Ovary (tissue), 9 donors: ENCODE data around the gene MEGF6. TPM values are rescaled to one million over a fixed set of nuclear protein-coding genes. Genes with fewer than 3 reads are reported as not detected.

Experiments used
- DNase-seq, 5 donors: peaks; one replicate each; pipeline ENCODE4 v3.0.0-alpha.2; 2019 to 2020
- H3K27ac ChIP-seq, 2 donors: fragments of 200-600 bp; one replicate each; pipeline versions ENCODE4 v1.5.1 to v1.8.0; 2019 to 2022
- H3K27me3 ChIP-seq: fragments of 200-600 bp; one replicate; pipeline ENCODE4 v1.8.0; 2022
- H3K36me3 ChIP-seq: fragments of 200-600 bp; sonication (generic); one replicate; pipeline ENCODE4 v1.5.1; 2019
- H3K4me1 ChIP-seq: one replicate; pipeline ENCODE4 v1.8.1; 2013; ENCODE audit warnings: mild to moderate bottlenecking, moderate library complexity; ENCODE audit not compliant: insufficient read depth
- H3K4me3 ChIP-seq: fragments of 200-600 bp; sonication (generic); one replicate; pipeline ENCODE4 v1.5.1; 2017
- H3K9me3 ChIP-seq, 2 donors: fragments of 200-600 bp in 1 of 2; sonication (generic) in 1 of 2; one replicate each; pipeline versions ENCODE4 v1.5.1 to v1.8.1; 2013 to 2019; ENCODE audit warnings: mild to moderate bottlenecking in 1 of 2, moderate library complexity in 1 of 2
- EP300 ChIP-seq: sonication (generic); formaldehyde crosslinking; IDR thresholded peaks from one replicate; pipeline ENCODE4 v1.6.1; 2017; ENCODE audit warnings: antibody characterized with exemption
- POLR2A ChIP-seq: fragments of 450-650 bp; IDR thresholded peaks from one replicate; pipeline ENCODE4 v1.6.1; 2017; ENCODE audit warnings: antibody characterized with exemption, mild to moderate bottlenecking, moderate library complexity
- WGBS, 3 donors: extraction: QIAGEN DNeasy Blood & Tissue Kit in 1 of 3; methylation state at CpG; one replicate each; pipeline versions ENCODE4 v1.1.5 to v1.1.7; 2013 to 2017; 5-methylcytosine and 5-hydroxymethylcytosine counted together
- intact Hi-C, 4 donors: fragments of 100-400 bp; cut with DNase I; formaldehyde crosslinking; loops; one replicate each; pipeline versions ENCODE4 v1.11.0 to v1.15.1; 2022 to 2023
- polyA plus RNA-seq, 2 donors: library from polyadenylated mRNA; stranded (reverse); fragments of 200-250 nt in 1 of 2; fragments of 350-450 nt in 1 of 2; fragmentation: Illumina TruSeq in 1 of 2; extraction: RNeasy Lipid Tissue Mini Kit (QIAGEN cat#74804) in 1 of 2; gene quantifications; one replicate each; pipeline ENCODE4 v1.2.3, GENCODE V29; 2013 to 2014
- total RNA-seq, 7 donors: library from RNA; depleted of rRNA in 2 of 7; stranded (reverse); fragments of >200 nt in 2 of 7; fragmentation: NEBNext Ultra II Directional in 3 of 7; extraction: Animal tissue kit (Norgen Biotek cat#: 25700) in 3 of 7; gene quantifications; one replicate each; pipeline versions ENCODE4 v1.1.0 to v1.2.4, GENCODE V29; 2016 to 2023
- TF ChIP-seq, protein P1 (sequence below), 3 donors: fragments of 450-650 bp in 2 of 3; fragments of 200-600 bp in 1 of 3; IDR thresholded peaks; one replicate each; pipeline versions ENCODE4 v1.5.1 to v1.8.0; 2016 to 2022; ENCODE audit warnings: antibody characterized with exemption in 3 of 3, mild to moderate bottlenecking in 1 of 3
- donor health status: DM: no; HTN: no; CAD: no; lungs with moderate emphysema.
- donor health status: DM: no; HTN: no; CAD: no.
- donor health status: Bipolar disorder and iron deficiency.
- donor health status: DM: yes; HTN: yes; CAD: no.
- donor health status: DM: no; HTN: no; CAD: no.
- donor health status: DM: yes; HTN: yes; CAD: no.

MEGF6 gene
- total and polyA plus RNA-seq, 9 donors: 0.10 to 117 (median 12.5) TPM

DNA sequence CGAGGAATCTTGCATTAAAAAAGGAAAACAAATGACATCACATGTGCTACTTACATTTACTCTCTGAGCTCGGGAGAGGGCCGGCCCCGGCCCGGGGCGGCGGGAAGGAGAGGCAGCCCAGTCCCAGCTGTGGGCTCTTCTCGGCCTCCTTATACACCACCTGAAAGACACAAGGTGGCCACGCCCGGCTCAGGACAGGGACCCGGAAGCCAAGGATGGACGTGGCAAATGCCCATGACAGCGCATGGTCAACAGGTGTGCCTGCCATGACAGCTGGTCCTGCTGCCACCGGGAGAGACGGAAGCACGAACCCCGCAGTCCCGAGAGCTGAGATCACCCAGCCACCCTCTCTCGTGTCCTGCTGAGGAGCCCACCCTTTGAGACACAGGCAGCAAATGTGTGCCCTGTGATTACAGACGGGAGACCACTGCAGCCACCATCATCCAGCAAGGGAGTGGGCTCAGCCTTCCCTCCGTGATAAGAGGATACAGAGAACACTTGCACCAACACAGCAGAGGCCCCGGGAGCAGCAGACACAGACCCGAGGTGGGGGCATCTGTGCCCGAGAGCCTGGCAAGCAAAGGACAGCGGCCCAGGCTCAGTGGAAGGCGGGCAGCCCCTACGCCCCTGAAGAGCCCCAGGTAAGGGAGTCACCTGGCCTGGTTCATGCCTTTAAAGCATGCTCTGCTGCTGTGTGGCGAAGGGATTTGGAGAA is 22.2 kb upstream of the MEGF6 start:
- Histone ChIP-seq H3K27ac (no peak overlapping the region), H3K27me3 (no peaks in the 10 kb centered on the region), H3K4me1 (no peaks in the 10 kb centered on the region), H3K36me3 (no peaks in the 10 kb centered on the region), H3K9me3 (no peaks in the 10 kb centered on the region), H3K4me3 (no peak overlapping the region)
- intact Hi-C loops: no loop called here
- no peak for DNase-seq
- WGBS, 3 donors: 90 to 94% (median 90%) methylated on average over 28 of the region's 28 CpGs
- no peak for TF ChIP-seq POLR2A
- TF ChIP-seq EP300: no peak
- TF ChIP-seq, protein P1, sequence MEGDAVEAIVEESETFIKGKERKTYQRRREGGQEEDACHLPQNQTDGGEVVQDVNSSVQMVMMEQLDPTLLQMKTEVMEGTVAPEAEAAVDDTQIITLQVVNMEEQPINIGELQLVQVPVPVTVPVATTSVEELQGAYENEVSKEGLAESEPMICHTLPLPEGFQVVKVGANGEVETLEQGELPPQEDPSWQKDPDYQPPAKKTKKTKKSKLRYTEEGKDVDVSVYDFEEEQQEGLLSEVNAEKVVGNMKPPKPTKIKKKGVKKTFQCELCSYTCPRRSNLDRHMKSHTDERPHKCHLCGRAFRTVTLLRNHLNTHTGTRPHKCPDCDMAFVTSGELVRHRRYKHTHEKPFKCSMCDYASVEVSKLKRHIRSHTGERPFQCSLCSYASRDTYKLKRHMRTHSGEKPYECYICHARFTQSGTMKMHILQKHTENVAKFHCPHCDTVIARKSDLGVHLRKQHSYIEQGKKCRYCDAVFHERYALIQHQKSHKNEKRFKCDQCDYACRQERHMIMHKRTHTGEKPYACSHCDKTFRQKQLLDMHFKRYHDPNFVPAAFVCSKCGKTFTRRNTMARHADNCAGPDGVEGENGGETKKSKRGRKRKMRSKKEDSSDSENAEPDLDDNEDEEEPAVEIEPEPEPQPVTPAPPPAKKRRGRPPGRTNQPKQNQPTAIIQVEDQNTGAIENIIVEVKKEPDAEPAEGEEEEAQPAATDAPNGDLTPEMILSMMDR (IDR thresholded peaks at IDR 0.05): no peak

DNA sequence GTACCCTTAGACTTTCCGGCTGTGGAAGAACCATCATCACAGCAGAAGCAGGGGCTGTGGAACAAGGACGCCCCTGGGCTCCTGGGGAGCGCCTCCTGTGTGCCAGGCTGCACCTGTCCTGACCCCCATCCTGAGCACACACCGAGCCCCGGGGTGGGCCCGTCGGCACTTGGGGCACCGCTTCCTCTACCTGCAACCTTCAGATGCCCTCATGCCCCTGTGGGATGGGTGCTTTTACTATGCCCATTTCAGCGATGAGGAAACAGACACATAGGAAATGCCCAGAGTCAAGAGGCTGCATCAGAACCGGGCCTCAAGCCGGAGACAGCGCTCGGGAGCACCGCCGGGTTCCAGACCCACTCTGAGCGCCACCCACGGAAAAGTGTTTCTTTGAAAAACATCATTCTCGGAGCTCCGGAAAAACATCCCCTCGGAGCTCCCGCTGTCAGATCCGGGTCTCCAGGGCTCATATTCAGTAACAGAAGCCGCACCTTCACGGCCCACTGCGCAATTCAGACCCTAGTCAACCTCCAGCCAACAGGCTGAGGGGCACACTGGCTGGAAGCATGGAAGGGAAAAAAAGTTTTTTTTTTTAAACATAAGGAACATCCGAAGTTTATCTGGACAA is 21.5 kb upstream of the MEGF6 start:
- TF ChIP-seq POLR2A: no peak
- no peak for TF ChIP-seq EP300
- TF ChIP-seq, protein P1 (IDR thresholded peaks at IDR 0.05): no peak
- no peak overlapping the region for H3K4me3 ChIP-seq
- no peaks in the 10 kb centered on the region for H3K27me3 ChIP-seq
- H3K9me3 ChIP-seq: no peaks in the 10 kb centered on the region
- DNase-seq: no peak
- no peaks in the 10 kb centered on the region for H3K4me1 ChIP-seq
- no peaks in the 10 kb centered on the region for H3K36me3 ChIP-seq
- no peak overlapping the region for H3K27ac ChIP-seq
- 89 to 91% (median 90%) methylated on average over 26 of the region's 26 CpGs for WGBS, 3 donors
- intact Hi-C loops: no loop called here

DNA sequence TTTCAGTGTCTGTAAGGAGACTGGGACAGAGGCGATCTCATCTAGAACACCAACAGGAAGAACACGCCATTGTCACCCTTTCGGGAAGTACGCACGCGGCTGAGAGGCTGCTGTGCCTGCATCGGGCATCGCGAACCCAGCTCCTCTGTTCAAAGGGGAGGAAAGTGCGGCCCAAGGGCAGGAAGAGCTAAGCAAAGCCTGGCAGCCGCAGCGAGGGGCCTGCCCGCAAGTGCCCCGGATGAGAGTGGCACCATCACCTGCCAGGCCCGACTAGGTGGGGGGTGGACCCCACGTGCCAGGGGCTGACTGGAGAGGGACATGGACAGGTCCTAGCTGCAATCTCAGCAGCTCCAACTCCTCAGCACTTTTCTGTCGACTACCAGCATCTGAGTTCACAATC is 21.0 kb upstream of the MEGF6 start:
- no peaks in the 10 kb centered on the region for H3K36me3 ChIP-seq
- H3K27ac ChIP-seq: no peak overlapping the region
- intact Hi-C loops: no loop called here
- DNase-seq: no peak
- H3K9me3 ChIP-seq: no peaks in the 10 kb centered on the region
- no peaks in the 10 kb centered on the region for H3K27me3 ChIP-seq
- H3K4me1 ChIP-seq: no peaks in the 10 kb centered on the region
- 90 to 94% (median 93%) methylated on average over 17 of the region's 17 CpGs for WGBS, 3 donors
- TF ChIP-seq POLR2A: no peak
- TF ChIP-seq, protein P1 (IDR thresholded peaks at IDR 0.05): no peak
- no peak for TF ChIP-seq EP300
- H3K4me3 ChIP-seq: no peak overlapping the region

DNA sequence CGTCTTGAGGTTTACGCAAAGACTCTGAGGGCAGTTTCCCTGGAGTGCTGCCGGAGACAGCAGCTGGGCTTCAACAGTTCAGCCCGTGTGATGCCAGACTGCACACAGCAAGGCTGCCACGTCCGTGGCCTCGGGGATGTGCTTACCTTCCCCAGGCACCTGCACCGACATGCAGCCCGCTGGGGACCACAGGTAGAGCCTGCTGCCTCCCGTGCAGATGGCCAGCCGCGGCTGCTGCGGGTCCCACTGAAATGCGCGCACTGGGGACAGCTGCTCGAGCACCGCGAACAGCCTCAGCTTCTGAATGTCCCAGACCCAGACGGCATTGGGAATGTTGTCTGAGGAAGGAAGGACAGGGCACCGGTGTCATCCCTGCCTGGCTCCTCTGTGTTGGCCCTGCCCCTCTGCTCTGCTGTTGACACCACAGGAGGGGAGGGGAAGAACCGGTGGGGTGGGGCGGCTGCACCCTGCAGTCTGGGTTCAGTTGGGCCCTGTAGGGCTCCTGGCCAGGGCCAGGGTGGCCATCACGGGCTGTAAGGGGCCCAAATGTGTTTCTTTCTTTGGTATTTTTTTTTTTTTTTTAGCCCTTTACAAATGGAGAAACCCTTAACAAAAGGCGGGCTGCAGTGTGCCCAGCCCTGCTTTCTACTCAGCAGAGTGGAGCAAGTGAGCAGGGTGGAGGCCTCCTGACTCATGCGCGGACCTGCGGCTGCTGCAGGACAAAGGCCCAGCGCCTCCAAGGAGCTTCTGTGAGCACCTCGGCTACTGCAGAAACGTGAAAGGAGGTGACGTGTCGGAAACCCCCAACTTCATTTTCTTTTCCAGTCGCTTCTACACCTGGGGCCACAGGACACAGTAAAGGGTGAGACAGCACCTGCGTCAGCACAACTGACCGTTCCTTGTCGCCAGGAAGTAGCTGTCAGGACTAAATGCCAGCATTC is 20.3 kb upstream of the MEGF6 start:
- no peak for DNase-seq
- WGBS, 3 donors: 80 to 86% (median 84%) methylated on average over 36 of the region's 36 CpGs

More for the DNA sequence above, 20.3 kb upstream of the MEGF6 start:
- Histone ChIP-seq H3K9me3 (no peaks in the 10 kb centered on the region), H3K27ac (no peak overlapping the region), H3K36me3 (no peaks in the 10 kb centered on the region), H3K27me3 (no peaks in the 10 kb centered on the region), H3K4me3 (no peak overlapping the region), H3K4me1 (no peaks in the 10 kb centered on the region)
- TF ChIP-seq, protein P1 (IDR thresholded peaks at IDR 0.05): no peak
- TF ChIP-seq POLR2A (no peak), EP300 (no peak)
- intact Hi-C loops: no loop called here
